ENCODE measurements around the gene KIF25.

DNA sequence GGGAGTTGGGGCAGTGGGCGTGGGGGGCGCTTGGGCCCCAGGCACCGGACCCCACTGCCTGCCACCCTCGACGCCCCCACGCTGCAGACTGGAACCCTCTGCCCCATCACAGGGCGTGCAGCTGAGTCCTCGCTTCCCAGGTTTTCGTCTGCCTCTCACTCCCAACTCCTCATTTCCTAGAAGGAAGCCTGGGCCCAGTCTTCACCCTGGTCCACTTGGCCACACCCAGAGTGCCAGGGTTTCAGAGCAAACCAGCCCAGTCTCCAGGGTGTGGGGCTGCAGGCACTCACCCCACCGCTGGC is 51.2 kb downstream of the KIF25 start:
- TF ChIP-seq, protein P1, sequence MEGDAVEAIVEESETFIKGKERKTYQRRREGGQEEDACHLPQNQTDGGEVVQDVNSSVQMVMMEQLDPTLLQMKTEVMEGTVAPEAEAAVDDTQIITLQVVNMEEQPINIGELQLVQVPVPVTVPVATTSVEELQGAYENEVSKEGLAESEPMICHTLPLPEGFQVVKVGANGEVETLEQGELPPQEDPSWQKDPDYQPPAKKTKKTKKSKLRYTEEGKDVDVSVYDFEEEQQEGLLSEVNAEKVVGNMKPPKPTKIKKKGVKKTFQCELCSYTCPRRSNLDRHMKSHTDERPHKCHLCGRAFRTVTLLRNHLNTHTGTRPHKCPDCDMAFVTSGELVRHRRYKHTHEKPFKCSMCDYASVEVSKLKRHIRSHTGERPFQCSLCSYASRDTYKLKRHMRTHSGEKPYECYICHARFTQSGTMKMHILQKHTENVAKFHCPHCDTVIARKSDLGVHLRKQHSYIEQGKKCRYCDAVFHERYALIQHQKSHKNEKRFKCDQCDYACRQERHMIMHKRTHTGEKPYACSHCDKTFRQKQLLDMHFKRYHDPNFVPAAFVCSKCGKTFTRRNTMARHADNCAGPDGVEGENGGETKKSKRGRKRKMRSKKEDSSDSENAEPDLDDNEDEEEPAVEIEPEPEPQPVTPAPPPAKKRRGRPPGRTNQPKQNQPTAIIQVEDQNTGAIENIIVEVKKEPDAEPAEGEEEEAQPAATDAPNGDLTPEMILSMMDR (IDR thresholded peaks at IDR 0.05): no peak
- TF ChIP-seq EP300 (IDR thresholded peaks at IDR 0.05): no peak
- TF ChIP-seq POLR2A (IDR thresholded peaks at IDR 0.05): no peak
